Hematopoietic multipotent progenitor cell treated with erythropoietin and hydrocortisone succinate and interleukin-3 and kit ligand, for 6 days (in vitro differentiated cells): Measurements from ENCODE around the gene AHNAK.
"Not testable (repeated sequence)": the region's sequence is repeated elsewhere in the genome, so short reads cannot be mapped to it uniquely, and the experiment has no call there.

Experiments used
- DNase-seq: peaks from one replicate; pipeline ENCODE4 v3.0.0-alpha.2; 2015

Gene AHNAK

GRCh38 chr11:62571493-62571892 is 24.9 kb upstream of the AHNAK start:
- not testable (repeated sequence) for DNase-seq

GRCh38 chr11:62570903-62571302 is 24.3 kb upstream of the AHNAK start:
- DNase-seq: not testable (repeated sequence)

GRCh38 chr11:62569611-62570010 is 23.0 kb upstream of the AHNAK start:
- no peak for DNase-seq

GRCh38 chr11:62567018-62567633 is 20.5 kb upstream of the AHNAK start:
- DNase-seq: no peak

GRCh38 chr11:62566247-62566646 is 19.6 kb upstream of the AHNAK start:
- DNase-seq: no peak

GRCh38 chr11:62565100-62565802 is 18.6 kb upstream of the AHNAK start:
- no peak for DNase-seq

GRCh38 chr11:62561677-62562230 is 15.1 kb upstream of the AHNAK start:
- not testable (repeated sequence) for DNase-seq

GRCh38 chr11:62560566-62561103 is 14.0 kb upstream of the AHNAK start:
- DNase-seq: peak; percentile 89

GRCh38 chr11:62559626-62560025 is 13.0 kb upstream of the AHNAK start:
- DNase-seq: not testable (repeated sequence)

GRCh38 chr11:62559204-62559603 is 12.6 kb upstream of the AHNAK start:
- DNase-seq: no peak

GRCh38 chr11:62558669-62559068 is 12.1 kb upstream of the AHNAK start:
- no peak for DNase-seq

- DNase-seq: peak; percentile 62
These were observed 10.4 kb upstream of the AHNAK start for GRCh38 chr11:62556875-62557631.

GRCh38 chr11:62556108-62556874 is 9.7 kb upstream of the AHNAK start:
- DNase-seq: peak; percentile 93

GRCh38 chr11:62555464-62556107 is 9.0 kb upstream of the AHNAK start:
- DNase-seq: peak; percentile 90

- no peak for DNase-seq
These were observed 8.0 kb upstream of the AHNAK start for GRCh38 chr11:62554387-62555167.

- DNase-seq: no peak
These were observed 7.3 kb upstream of the AHNAK start for GRCh38 chr11:62553839-62554361.

GRCh38 chr11:62553080-62553838 is 6.7 kb upstream of the AHNAK start:
- DNase-seq: peak; percentile 95

GRCh38 chr11:62552485-62553079 is 6.0 kb upstream of the AHNAK start:
- DNase-seq: peak; percentile 33

GRCh38 chr11:62550478-62550877 is 3.9 kb upstream of the AHNAK start:
- not testable (repeated sequence) for DNase-seq
